HepG2 (cell line): Measurements from ENCODE around the gene ELMOD3. TPM values are rescaled to one million over a fixed set of nuclear protein-coding genes. Genes with fewer than 3 reads are reported as not detected.
A peak's percentile ranks its signal among the peaks of the same experiment; 100 is the strongest.

Experiments
- ARHGAP35 ChIP-seq: sonication (generic); formaldehyde crosslinking; IDR thresholded peaks from 2 replicates; pipeline ENCODE4 v1.9.0; 2022; ENCODE audit warnings: mild to moderate bottlenecking, inconsistent platforms, moderate library complexity, missing genetic modification reagents, borderline replicate concordance
- GABPA ChIP-seq, 2 experiments: IDR thresholded peaks; 2 replicates each; pipeline ENCODE4 v1.6.1; 2011 to 2016; ENCODE audit warnings: low read depth in 2 of 2, low read length in 1 of 2, missing biosample characterization in 1 of 2, missing genetic modification characterization in 1 of 2
- IKZF4 ChIP-seq: sonication (generic); formaldehyde crosslinking; IDR thresholded peaks from 2 replicates; pipeline ENCODE4 v1.5.1; 2020; ENCODE audit warnings: borderline replicate concordance, mild to moderate bottlenecking, low read depth, missing genetic modification reagents; ENCODE audit errors: not compliant biosample characterization
- MAFK ChIP-seq, 2 experiments: IDR thresholded peaks in 1 of 2; conservative IDR thresholded peaks in 1 of 2; 2 replicates each; pipeline ENCODE4 v1.6.1; 2011; ENCODE audit warnings: improper control_type of control experiment in 2 of 2, low read length in 2 of 2
- NFRKB ChIP-seq: fragments of 450-650 bp; IDR thresholded peaks from 2 replicates; pipeline ENCODE4 v1.6.1; 2017
- PAWR ChIP-seq: sonication (generic); formaldehyde crosslinking; IDR thresholded peaks from 2 replicates; pipeline ENCODE4 v1.4.0; 2020; ENCODE audit warnings: missing genetic modification reagents, mild to moderate bottlenecking, borderline replicate concordance
- RBFOX2 ChIP-seq: fragments of 200-400 bp; formaldehyde crosslinking; IDR thresholded peaks from 2 replicates; pipeline ENCODE4 v1.6.1; 2017; ENCODE audit warnings: low read depth, mild to moderate bottlenecking, low read length
- RCOR2 ChIP-seq: IDR thresholded peaks from 2 replicates; pipeline ENCODE4 v1.6.1; 2016; ENCODE audit warnings: missing biosample characterization, missing genetic modification reagents
- SETDB1 ChIP-seq: sonication (generic); formaldehyde crosslinking; IDR thresholded peaks from 2 replicates; pipeline ENCODE4 v1.5.1; 2020; ENCODE audit warnings: missing genetic modification reagents, mild to moderate bottlenecking, borderline replicate concordance
- SOX5 ChIP-seq: IDR thresholded peaks from 2 replicates; pipeline ENCODE4 v1.6.1; 2016; ENCODE audit warnings: borderline replicate concordance
- SRSF9 ChIP-seq: fragments of 200-400 bp; formaldehyde crosslinking; IDR thresholded peaks from 2 replicates; pipeline ENCODE4 v1.6.1; 2018; ENCODE audit warnings: borderline replicate concordance, mild to moderate bottlenecking, low read depth, low read length; ENCODE audit not compliant: insufficient read depth, poor library complexity, severe bottlenecking
- TBX2 ChIP-seq: sonication (generic); formaldehyde crosslinking; IDR thresholded peaks from 2 replicates; pipeline ENCODE4 v1.5.0; 2020; ENCODE audit warnings: missing genetic modification reagents, mild to moderate bottlenecking, borderline replicate concordance
- TCF7 ChIP-seq: sonication (generic); IDR thresholded peaks from 2 replicates; pipeline ENCODE4 v1.6.1; 2016; ENCODE audit warnings: antibody characterized with exemption, low read depth
- THAP11 ChIP-seq: IDR thresholded peaks from 2 replicates; pipeline ENCODE4 v1.6.1; 2016; ENCODE audit warnings: missing biosample characterization, missing genetic modification reagents
- polyA plus RNA-seq, 8 experiments: library from polyadenylated mRNA; depleted of rRNA in 3 of 8; stranded (reverse) in 7 of 8; unstranded in 1 of 8; fragments of >200 nt; fragmentation: Illumina TruSeq in 4 of 8; extraction: Trizol in 4 of 8; gene quantifications; 2 replicates each; pipeline versions ENCODE4 v1.2.1 to v1.2.3, GENCODE V29; 2011 to 2016; ENCODE audit warnings: low read depth in 4 of 8, missing spikeins in 1 of 8, mixed read lengths in 1 of 8; ENCODE audit not compliant: insufficient read depth in 1 of 8
- total RNA-seq, 5 experiments: library from RNA; depleted of rRNA; stranded (reverse); fragments of >200 nt; fragmentation: Illumina TruSeq; extraction: Trizol; gene quantifications; 2 replicates each; pipeline ENCODE4 v1.2.3, GENCODE V29; 2016; ENCODE audit warnings: low read depth in 1 of 5
- TF ChIP-seq, protein P1 (sequence below): sonication (generic); formaldehyde crosslinking; IDR thresholded peaks from 2 replicates; pipeline ENCODE4 v1.5.1; 2020; ENCODE audit warnings: missing genetic modification reagents, mild to moderate bottlenecking, borderline replicate concordance
- TF ChIP-seq, protein P2 (sequence below): sonication (generic); formaldehyde crosslinking; IDR thresholded peaks from 2 replicates; pipeline ENCODE4 v1.4.0; 2020; ENCODE audit warnings: missing genetic modification reagents

ELMOD3 gene
- total and polyA plus RNA-seq, 2 of the 13 experiments (the other 11 are each of a cell fraction or from before 2014, with no cell fraction given), result 13.3 to 19.5 TPM

DNA sequence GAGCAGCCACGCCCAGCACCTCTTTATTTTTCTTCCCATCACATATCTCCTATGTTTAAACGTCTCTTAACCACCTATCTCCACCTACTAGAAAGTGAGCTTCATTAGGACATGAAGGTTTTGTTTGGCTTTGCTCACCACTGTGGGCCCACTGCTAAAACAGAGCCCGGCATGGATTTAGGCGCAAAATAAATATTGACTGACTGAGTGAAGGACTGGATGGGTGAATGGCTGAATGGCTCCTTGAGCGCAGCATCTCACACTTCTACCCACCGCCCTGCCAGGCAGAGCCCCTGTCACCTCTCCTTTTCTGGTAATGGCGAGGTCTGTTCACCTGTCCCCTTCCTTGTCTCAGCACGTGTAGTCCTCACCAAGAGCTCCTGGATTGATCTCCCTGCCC is 45.5 kb downstream of the ELMOD3 start (continued):
- TF ChIP-seq PAWR (no peak), THAP11 (0 out of 2 replicates have a peak, but pooled peaks have one; percentile 31), TBX2 (CRISPR knock-in tag) (peak; percentile 36; the same call in 1 of the 2 replicates), TCF7 (no peak), ARHGAP35 (no peak), GABPA (IDR thresholded peaks at IDR 0.05; ENCODE audit: low read depth, low read length) (no peak), GABPA (CRISPR knock-in tag; IDR thresholded peaks at IDR 0.05; ENCODE audit: low read depth) (no peak), RCOR2 (CRISPR knock-in tag) (no peak), MAFK (conservative IDR thresholded peaks at IDR 0.05 in 1 of 2, IDR thresholded peaks at IDR 0.05 in 1 of 2; ENCODE audit: low read length in 2 of 2) (no peak), NFRKB (no peak), SRSF9 (no peak), SOX5 (CRISPR knock-in tag) (no peak), SETDB1 (CRISPR knock-in tag) (no peak), IKZF4 (no peak), RBFOX2 (no peak)
- TF ChIP-seq, protein P1, sequence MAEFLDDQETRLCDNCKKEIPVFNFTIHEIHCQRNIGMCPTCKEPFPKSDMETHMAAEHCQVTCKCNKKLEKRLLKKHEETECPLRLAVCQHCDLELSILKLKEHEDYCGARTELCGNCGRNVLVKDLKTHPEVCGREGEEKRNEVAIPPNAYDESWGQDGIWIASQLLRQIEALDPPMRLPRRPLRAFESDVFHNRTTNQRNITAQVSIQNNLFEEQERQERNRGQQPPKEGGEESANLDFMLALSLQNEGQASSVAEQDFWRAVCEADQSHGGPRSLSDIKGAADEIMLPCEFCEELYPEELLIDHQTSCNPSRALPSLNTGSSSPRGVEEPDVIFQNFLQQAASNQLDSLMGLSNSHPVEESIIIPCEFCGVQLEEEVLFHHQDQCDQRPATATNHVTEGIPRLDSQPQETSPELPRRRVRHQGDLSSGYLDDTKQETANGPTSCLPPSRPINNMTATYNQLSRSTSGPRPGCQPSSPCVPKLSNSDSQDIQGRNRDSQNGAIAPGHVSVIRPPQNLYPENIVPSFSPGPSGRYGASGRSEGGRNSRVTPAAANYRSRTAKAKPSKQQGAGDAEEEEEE (CRISPR knock-in tag), result no peak
- TF ChIP-seq, protein P2, sequence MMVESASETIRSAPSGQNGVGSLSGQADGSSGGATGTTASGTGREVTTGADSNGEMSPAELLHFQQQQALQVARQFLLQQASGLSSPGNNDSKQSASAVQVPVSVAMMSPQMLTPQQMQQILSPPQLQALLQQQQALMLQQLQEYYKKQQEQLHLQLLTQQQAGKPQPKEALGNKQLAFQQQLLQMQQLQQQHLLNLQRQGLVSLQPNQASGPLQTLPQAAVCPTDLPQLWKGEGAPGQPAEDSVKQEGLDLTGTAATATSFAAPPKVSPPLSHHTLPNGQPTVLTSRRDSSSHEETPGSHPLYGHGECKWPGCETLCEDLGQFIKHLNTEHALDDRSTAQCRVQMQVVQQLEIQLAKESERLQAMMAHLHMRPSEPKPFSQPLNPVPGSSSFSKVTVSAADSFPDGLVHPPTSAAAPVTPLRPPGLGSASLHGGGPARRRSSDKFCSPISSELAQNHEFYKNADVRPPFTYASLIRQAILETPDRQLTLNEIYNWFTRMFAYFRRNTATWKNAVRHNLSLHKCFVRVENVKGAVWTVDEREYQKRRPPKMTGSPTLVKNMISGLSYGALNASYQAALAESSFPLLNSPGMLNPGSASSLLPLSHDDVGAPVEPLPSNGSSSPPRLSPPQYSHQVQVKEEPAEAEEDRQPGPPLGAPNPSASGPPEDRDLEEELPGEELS, result no peak
